Lower leg skin (tissue), 4 donors: ENCODE data around the gene ACCSL. TPM values are rescaled to one million over a fixed set of nuclear protein-coding genes. Genes with fewer than 3 reads are reported as not detected.

Source experiments
- DNase-seq, 2 donors: peaks; one replicate each; pipeline ENCODE4 v3.0.0-alpha.2; 2019; ENCODE audit warnings: low spot score in 2 of 2
- H3K4me3 ChIP-seq: fragments of 200-600 bp; sonication (generic); 2 replicates; pipeline ENCODE4 v1.5.1; 2017; ENCODE audit warnings: mild to moderate bottlenecking, low read depth; ENCODE audit not compliant: poor library complexity, severe bottlenecking
- POLR2A ChIP-seq, 2 donors: fragments of 450-650 bp; IDR thresholded peaks; one replicate each; pipeline ENCODE4 v1.6.1; 2016 to 2017; ENCODE audit warnings: antibody characterized with exemption in 2 of 2, mild to moderate bottlenecking in 1 of 2, moderate library complexity in 1 of 2
- WGBS, 2 donors: methylation state at CpG; one replicate each; pipeline ENCODE4 v1.1.5; 2018; 5-methylcytosine and 5-hydroxymethylcytosine counted together
- intact Hi-C: fragments of 100-400 bp; cut with DNase I; formaldehyde crosslinking; loops from one replicate; pipeline ENCODE4 v1.15.0; 2023; ENCODE audit warnings: low total_unique reads
- total RNA-seq, 4 donors: library from RNA; depleted of rRNA; stranded (reverse); fragments of >200 nt; gene quantifications; one replicate each; pipeline ENCODE4 v1.1.0, GENCODE V29; 2016
- TF ChIP-seq, protein P1 (sequence below), 3 donors: fragments of 450-650 bp; IDR thresholded peaks; one replicate each; pipeline ENCODE4 v1.5.1; 2016; ENCODE audit warnings: antibody characterized with exemption in 3 of 3, mild to moderate bottlenecking in 3 of 3, moderate library complexity in 2 of 3

The ACCSL gene
- total RNA-seq, 4 donors from 2014 or later = 0.13 TPM; not detected in 3

DNA sequence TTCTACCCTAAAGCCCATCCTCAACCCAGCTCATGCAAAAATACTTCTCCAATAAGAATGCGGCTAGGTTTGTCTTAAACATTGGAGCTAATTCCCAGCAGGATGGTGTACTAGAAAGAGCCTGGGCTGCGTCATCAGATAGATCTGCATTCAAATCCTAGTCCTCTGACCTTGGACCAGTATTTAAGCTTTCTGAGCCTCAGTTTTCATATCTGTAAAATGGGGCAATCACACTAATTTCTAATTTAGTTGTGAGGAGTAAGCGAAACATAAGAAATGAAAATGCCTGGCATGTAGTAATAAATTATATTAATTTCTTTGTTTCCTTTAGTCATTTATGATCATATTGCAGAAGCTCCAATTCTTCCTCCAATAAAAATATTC is 32.2 kb upstream of the ACCSL start:
- DNase-seq = no peak
- intact Hi-C loops = no loop called here
- H3K4me3 ChIP-seq = no peak overlapping the region
- 91 to 98% methylated on average over 3 of the region's 3 CpGs for WGBS, 2 donors
- no peak for TF ChIP-seq POLR2A (IDR thresholded peaks at IDR 0.05)
- TF ChIP-seq, protein P1, sequence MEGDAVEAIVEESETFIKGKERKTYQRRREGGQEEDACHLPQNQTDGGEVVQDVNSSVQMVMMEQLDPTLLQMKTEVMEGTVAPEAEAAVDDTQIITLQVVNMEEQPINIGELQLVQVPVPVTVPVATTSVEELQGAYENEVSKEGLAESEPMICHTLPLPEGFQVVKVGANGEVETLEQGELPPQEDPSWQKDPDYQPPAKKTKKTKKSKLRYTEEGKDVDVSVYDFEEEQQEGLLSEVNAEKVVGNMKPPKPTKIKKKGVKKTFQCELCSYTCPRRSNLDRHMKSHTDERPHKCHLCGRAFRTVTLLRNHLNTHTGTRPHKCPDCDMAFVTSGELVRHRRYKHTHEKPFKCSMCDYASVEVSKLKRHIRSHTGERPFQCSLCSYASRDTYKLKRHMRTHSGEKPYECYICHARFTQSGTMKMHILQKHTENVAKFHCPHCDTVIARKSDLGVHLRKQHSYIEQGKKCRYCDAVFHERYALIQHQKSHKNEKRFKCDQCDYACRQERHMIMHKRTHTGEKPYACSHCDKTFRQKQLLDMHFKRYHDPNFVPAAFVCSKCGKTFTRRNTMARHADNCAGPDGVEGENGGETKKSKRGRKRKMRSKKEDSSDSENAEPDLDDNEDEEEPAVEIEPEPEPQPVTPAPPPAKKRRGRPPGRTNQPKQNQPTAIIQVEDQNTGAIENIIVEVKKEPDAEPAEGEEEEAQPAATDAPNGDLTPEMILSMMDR (IDR thresholded peaks at IDR 0.05) = no peak

DNA sequence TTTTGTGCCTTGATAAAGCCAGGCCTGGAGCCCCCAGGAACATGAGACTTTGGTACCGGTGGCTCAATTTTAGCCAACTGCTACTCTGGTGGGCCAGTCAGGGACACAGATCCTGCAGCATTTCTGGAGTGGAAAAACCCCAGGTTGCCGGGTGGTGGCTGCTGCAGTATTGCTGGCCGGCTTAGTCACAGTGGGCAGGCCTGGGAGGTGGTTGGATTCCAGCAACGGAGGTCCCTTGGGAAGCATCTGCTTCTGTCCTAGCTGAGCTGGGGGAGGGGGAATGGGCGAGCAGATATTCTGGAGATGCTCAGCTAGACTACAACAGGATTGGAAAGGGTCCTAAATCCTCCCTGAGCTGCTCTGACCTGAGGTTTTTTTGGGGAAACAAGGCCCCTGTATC is 31.6 kb upstream of the ACCSL start:
- TF ChIP-seq, protein P1 (IDR thresholded peaks at IDR 0.05) = no peak
- no peak for TF ChIP-seq POLR2A (IDR thresholded peaks at IDR 0.05)
- peak in 1 of 2 donors; percentile 89 for DNase-seq
- intact Hi-C loops = no loop called here
- H3K4me3 ChIP-seq = no peak overlapping the region
- WGBS, 2 donors = 39 to 53% methylated on average over 5 of the region's 5 CpGs

DNA sequence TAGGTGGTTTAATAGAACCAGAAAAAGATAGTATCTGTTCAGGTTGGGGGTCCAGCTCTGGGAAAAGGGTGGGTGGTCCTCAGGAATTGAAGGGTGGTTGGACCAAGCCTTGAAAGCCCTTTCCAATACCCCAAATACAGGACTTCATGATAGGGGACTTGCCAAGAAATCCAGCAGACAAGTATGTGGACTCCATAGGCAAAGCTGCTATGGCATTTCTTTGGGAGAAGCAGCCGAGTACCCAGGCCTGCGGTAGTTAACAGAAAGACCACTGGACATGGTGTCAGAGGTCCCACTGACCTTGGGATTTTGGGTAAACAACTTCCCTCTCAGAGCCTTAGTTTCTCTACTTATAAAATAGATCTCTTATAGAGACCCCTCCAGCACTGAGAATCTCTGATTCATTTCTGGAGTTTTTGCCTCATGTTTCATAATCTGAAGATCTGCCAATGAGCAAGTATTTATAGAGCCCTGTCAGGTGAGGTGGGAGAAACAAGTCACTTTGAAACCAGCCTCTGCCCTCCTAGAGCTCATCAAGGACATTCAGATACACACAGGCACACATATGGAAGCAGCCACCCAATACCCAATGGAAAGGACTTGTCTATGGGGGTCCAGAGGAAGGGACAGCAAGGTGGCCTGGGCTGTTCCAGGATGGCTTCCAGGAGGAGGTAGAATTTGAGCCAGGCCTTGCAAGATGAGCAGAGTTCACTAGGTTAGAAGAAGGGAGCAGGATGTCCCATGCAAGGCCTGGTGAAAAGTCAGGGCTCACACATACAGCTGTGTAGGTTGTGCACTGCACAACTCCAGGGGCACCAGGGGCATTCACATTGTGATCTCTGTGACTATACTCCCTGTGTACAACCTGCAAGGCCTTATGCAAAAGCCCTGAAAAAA is 31.0 kb upstream of the ACCSL start:
- TF ChIP-seq POLR2A (IDR thresholded peaks at IDR 0.05) = no peak
- TF ChIP-seq, protein P1 (IDR thresholded peaks at IDR 0.05) = no peak
- WGBS, 2 donors = 89 to 95% methylated on average over 2 of the region's 2 CpGs
- intact Hi-C loops = no loop called here
- no peak overlapping the region for H3K4me3 ChIP-seq
- peak in 1 of 2 donors; percentile 48 for DNase-seq

DNA sequence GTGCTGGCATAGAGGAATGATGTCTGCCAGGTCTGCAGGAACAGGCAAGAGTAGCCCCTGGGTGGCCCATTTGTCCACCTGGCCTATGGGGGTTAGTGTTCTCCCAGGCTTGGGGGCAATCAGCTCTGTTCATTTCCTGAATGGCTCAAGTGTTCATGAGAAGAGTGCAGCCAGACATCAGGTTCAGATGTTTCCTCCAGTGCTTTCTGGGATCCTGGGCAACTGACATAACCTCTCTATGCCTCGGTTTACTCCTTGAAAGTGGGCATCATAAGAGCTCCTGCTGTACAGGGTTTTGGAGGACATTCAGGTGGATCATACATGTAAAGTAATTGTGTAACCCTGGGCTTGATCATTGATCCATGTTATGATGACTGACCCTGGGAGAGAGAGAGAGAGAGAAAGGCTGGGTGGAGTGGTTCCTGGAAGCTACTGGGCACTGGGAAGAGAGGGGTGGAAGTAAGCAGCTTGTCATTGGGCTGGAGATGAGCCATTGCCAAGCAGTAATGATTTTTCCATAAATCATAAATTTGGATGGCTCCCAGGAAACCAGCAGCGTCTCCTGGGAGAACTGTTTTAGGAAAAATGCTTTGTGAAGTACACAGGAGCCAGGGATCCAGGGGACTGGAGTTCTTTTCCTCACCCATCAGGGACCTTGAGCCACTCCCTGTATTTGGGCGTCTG is 30.2 kb upstream of the ACCSL start:
- H3K4me3 ChIP-seq = no peak overlapping the region
- peak in 1 of 2 donors; percentile 52 for DNase-seq
- intact Hi-C loops = no loop called here
- TF ChIP-seq POLR2A (IDR thresholded peaks at IDR 0.05) = no peak
- TF ChIP-seq, protein P1 (IDR thresholded peaks at IDR 0.05) = no peak
- WGBS, 2 donors = 38 to 40% methylated on average over 3 of the region's 3 CpGs

DNA sequence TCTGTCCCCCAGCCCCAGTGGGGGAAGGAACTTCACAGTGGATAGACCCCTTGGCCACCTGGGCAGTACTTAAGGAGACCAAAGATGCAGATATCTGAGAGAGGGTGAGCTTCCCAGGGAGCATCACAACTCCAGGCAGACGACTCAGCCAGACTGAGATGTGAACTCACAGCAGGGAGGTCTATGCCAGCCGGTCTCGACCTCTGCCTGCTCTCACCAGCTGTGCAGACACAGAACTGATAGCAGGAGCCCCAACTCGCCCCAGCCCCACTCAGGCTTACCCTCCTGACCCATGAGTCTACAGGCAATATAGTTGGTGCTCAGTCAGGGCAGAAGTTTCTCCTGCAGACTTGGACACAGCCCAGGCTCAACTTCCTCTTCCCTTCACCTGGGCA is 29.7 kb upstream of the ACCSL start:
- TF ChIP-seq, protein P1 (IDR thresholded peaks at IDR 0.05) = no peak
- no peak for TF ChIP-seq POLR2A (IDR thresholded peaks at IDR 0.05)
- intact Hi-C loops = no loop called here
- H3K4me3 ChIP-seq = no peak overlapping the region
- 10 to 22% methylated on average over 2 to 4 of the region's 4 CpGs for WGBS, 2 donors
- peak in 1 of 2 donors; percentile 86 for DNase-seq
